HEK293 (cell line): ENCODE measurements around the gene LTBP1.

Experiments used
- SCRT2 ChIP-seq: fragments of 450-650 bp; formaldehyde crosslinking; IDR thresholded peaks from 2 replicates; pipeline ENCODE4 v1.5.1; 2016; ENCODE audit warnings: missing biosample characterization, missing genetic modification characterization
- ZNF37A ChIP-seq: fragments of 450-650 bp; IDR thresholded peaks from 2 replicates; pipeline ENCODE4 v1.5.1; 2018; ENCODE audit warnings: missing biosample characterization, missing genetic modification characterization

DNA sequence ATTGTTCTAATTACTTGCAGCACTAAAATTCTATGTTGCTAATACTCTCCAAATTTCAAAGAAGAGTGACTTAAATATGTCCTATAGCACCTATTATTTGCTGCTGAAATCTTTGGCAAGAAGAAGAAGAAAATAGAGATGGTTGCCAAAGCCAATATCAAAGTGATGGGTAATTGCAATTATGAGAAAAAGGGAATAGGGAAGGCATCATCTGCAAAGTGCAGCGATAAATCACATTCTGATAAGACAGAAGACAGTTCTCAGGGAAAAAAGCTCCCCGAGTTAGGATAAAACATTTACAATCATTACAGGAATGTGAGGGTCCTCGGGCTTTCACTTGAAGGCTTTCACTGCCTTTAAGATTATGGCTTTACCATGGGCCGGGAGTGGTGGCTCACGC lies 457.6 kb downstream of the LTBP1 start:
- no peak for TF ChIP-seq ZNF37A (tag by site-specific recombination)
- no peak for TF ChIP-seq SCRT2
